ENCODE data around the gene DENR. TPM values are rescaled to one million over a fixed set of nuclear protein-coding genes. Genes with fewer than 3 reads are reported as not detected.

Gene DENR
- total RNA-seq, 1 donor from 2014 or later = 44.1 TPM

DNA sequence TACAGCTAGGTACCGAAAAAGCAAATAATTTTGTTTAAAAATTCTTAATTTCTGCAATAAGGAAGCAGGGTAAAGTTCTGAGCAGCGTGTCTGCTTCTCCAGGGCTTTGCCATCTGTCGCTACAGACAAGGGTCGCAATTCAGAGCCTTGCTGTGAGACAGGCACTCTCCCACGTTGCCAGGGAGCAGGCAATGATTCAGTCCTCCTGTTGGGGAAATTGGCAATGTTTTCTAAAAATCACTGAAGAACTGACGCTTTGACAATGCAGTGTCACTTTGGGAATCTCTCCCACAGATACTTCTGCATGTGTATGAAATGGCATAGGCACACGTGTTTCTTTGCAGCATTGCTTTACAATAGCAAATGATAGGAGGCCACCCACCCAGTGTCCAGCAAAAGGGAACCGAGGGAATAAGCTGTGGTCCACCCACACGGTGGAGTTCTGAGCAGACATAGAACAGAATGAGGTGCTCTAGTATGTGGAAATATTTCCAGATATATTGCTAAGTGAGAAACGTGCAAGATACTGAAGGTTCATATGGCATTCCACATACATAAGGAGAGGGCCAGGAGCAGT, 66.7 kb downstream of the DENR start:
- no peak for DNase-seq (ENCODE audit: low spot score)

GRCh38 chr12:122820138-122820537, 67.5 kb downstream of the DENR start:
- no peak for DNase-seq (ENCODE audit: low spot score)

Other genes with a start within 250 kb of the DENR start
- 72.5 TPM for gene RSRC2, start 225.9 kb upstream of the DENR start, total RNA-seq
- gene KNTC1, start 225.6 kb upstream of the DENR start, total RNA-seq = 21.6 TPM
- gene HCAR2, start 49.5 kb upstream of the DENR start, total RNA-seq = 10.4 TPM
- 12.3 TPM for gene HCAR3, start 36.0 kb upstream of the DENR start, total RNA-seq
- 16.3 TPM for gene HCAR1, start 22.0 kb upstream of the DENR start, total RNA-seq
- gene CCDC62, start 21.7 kb downstream of the DENR start, total RNA-seq = 0.36 TPM
- 77.4 TPM for gene HIP1R, start 82.6 kb downstream of the DENR start, total RNA-seq
- gene VPS37B, start 143.3 kb downstream of the DENR start, total RNA-seq = 59.7 TPM
- 7.2 TPM for gene ABCB9, start 213.6 kb downstream of the DENR start, total RNA-seq
- gene OGFOD2, start 222.4 kb downstream of the DENR start, total RNA-seq = 24.5 TPM
- gene ARL6IP4, start 227.9 kb downstream of the DENR start, total RNA-seq = 130 TPM

Measured in ureter (tissue), 1 donor.